ENCODE results near the gene CSNK2A2.
A peak's percentile ranks its signal among the peaks of the same experiment; 100 is the strongest.

The CSNK2A2 gene

GRCh38 chr16:58198022-58198683 lies at the start of gene CSNK2A2:
CSNK2A2 (minus strand) TSS chr16:58198106; CDS start chr16:58197736, 370 bp downstream.
- DNase-seq (ENCODE audit: low read depth): peak; percentile 59

DNA sequence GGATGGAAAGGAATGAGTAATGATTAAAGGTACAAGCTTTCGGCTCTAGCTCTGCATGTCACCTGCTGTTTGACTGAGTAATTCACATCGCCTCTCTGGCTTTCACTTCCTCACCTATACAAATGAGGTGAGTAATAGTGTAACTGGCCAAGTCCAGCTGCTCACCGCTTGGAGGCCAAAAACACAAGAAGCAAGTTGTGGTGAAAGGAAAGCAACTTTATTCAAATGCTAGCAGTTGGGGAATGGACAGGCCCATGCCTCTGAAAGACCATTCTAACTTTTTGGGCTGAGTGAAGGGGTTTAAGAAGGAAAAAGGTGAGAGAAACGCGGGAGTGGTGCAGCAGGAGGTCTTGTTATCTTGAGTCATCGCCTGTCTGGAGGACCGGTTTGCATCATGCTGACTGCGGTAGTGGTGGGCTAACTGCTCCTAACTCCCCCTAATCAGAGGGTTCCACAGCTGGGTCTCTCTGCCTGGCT lies 45.7 kb upstream of the CSNK2A2 start:
- H3K4me3 ChIP-seq (ENCODE audit: control insufficient read depth, low read depth, low read length): no peak overlapping the region
- TF ChIP-seq, protein P1, sequence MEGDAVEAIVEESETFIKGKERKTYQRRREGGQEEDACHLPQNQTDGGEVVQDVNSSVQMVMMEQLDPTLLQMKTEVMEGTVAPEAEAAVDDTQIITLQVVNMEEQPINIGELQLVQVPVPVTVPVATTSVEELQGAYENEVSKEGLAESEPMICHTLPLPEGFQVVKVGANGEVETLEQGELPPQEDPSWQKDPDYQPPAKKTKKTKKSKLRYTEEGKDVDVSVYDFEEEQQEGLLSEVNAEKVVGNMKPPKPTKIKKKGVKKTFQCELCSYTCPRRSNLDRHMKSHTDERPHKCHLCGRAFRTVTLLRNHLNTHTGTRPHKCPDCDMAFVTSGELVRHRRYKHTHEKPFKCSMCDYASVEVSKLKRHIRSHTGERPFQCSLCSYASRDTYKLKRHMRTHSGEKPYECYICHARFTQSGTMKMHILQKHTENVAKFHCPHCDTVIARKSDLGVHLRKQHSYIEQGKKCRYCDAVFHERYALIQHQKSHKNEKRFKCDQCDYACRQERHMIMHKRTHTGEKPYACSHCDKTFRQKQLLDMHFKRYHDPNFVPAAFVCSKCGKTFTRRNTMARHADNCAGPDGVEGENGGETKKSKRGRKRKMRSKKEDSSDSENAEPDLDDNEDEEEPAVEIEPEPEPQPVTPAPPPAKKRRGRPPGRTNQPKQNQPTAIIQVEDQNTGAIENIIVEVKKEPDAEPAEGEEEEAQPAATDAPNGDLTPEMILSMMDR (conservative IDR thresholded peaks at IDR 0.05; ENCODE audit: control insufficient read depth, insufficient read depth, low read depth, low read length): no peak
- no peak for DNase-seq (ENCODE audit: low read depth)

More at GRCh38 chr16:58198022-58198683, at the start of gene CSNK2A2:
- H3K4me3 ChIP-seq (ENCODE audit: control insufficient read depth, low read depth, low read length): peak within 1 kb of the TSS; percentile 83
- TF ChIP-seq, protein P1 (conservative IDR thresholded peaks at IDR 0.05; ENCODE audit: control insufficient read depth, insufficient read depth, low read depth, low read length): no peak

DNA sequence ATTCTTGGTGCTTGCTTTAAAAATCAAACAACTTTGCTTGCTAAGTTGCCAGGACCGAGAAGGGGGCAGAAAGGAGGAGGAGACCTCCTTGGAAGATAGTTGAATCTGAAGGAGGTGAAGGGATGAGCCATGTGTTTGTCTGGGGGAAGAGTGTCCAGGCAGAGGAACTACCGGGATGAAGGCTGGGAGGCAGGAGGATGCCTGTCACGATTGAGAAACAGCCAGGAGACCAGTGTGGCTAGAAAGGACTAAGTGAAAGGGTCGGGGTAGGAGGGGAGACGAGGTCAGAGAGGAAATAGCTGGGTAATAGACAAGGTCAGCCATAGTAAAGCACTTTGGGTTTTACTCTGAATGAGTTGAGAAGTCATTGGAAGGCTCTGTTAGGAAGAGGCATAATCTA lies 38.9 kb upstream of the CSNK2A2 start:
- TF ChIP-seq, protein P1 (conservative IDR thresholded peaks at IDR 0.05; ENCODE audit: control insufficient read depth, insufficient read depth, low read depth, low read length): no peak
- H3K4me3 ChIP-seq (ENCODE audit: control insufficient read depth, low read depth, low read length): no peak overlapping the region
- no peak for DNase-seq (ENCODE audit: low read depth)

DNA sequence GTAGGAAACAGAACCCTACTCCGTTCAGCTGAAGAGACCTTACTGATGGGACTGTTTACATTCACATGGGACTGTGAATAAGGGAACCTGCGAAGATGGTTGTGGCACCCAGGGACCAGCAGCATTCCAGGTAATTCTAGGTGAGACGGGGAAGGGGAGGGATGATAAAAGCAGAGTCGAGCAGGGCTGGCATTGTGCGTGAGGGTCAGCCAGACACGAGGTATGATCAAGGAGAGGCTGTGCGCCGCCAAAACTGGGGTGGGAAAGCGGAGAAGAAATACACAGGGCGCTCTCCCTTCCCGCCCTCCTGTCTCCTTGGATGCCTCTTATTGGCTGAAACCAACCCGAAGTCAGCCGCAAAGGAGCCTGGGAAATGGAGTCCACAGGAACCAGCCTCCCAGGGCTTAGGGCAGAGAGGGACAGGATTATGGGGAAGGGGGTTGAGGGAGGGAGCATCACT lies 38.4 kb upstream of the CSNK2A2 start:
- peak; percentile 58 for DNase-seq (ENCODE audit: low read depth)
- TF ChIP-seq, protein P1 (conservative IDR thresholded peaks at IDR 0.05; ENCODE audit: control insufficient read depth, insufficient read depth, low read depth, low read length): no peak
- peak overlapping the region; percentile 39 for H3K4me3 ChIP-seq (ENCODE audit: control insufficient read depth, low read depth, low read length)

GRCh38 chr16:58235663-58236062 lies 37.8 kb upstream of the CSNK2A2 start:
- no peak overlapping the region for H3K4me3 ChIP-seq (ENCODE audit: control insufficient read depth, low read depth, low read length)
- DNase-seq (ENCODE audit: low read depth): no peak
- TF ChIP-seq, protein P1 (conservative IDR thresholded peaks at IDR 0.05; ENCODE audit: control insufficient read depth, insufficient read depth, low read depth, low read length): no peak

DNA sequence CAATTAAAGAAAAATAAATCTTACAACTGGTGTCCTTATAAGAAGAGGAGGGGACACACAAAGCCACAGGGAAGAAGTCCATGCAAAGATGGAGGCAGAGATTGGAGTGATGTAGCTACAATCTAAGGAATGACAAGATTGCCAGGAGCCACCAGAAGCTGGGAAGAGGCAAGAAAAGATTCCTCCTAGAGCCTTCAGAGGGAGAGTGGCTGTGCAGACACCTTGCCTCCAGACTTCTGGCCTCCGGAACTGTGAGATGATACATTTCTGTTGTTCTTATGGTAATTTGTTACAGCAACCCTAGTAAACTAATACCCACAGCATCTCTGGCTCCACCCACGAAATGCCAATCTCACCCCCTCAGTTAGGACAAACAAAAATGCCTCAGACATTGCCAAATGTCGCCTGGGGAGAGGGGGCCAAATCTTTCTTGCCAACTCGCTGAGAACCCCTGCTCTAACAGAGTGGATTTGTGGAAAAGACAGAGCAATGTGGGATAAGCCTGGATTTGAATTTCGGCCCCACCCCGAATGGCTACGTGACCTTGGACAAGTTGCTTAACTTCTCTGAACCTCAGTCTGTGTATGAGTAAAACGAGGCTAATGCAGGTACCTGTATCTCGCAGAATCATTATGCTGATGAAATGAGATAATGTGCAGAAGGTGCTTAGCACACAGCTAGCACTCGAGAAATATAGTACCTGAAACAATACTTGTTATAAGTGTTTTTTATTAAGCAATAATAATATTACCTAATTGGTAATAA lies 37.1 kb upstream of the CSNK2A2 start:
- no peak for DNase-seq (ENCODE audit: low read depth)
- no peak overlapping the region for H3K4me3 ChIP-seq (ENCODE audit: control insufficient read depth, low read depth, low read length)
- TF ChIP-seq, protein P1 (conservative IDR thresholded peaks at IDR 0.05; ENCODE audit: control insufficient read depth, insufficient read depth, low read depth, low read length): no peak
